ENCODE measurements around the gene CSF3R.

DNA sequence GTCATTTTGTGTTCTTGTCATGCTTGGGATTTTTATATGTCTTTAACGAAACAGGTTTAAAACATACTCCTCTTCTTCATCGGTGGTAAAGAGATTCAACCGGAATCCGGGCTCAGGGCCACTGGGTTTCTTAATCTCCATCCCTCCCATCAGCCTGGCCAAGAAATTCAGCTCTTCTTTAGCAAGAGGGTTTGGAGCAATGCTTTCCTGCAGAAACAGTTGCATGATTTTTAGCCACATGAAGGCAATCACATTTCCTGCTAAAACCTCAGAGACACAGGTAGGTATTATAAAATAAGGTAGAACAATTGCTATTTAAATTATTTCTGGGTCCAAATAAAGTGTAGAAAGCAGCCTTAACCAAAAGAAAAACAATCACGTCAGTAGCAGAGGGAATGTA, 62.3 kb downstream of the CSF3R start:
- no peak for TF ChIP-seq GATA2 (IDR thresholded peaks at IDR 0.05; ENCODE audit: low read depth, low read length)
- no peak for TF ChIP-seq GATA3 (IDR thresholded peaks at IDR 0.05; ENCODE audit: low read depth, low read length)

All from SH-SY5Y (cell line).